GM19023 (cell line): ENCODE results near the gene DOCK10.

Experiments used
- ATAC-seq: cut with Tn5 transposase; IDR thresholded peaks from one replicate; pipeline ENCODE4 v1.9.1; 2021; ENCODE audit warnings: mild to moderate bottlenecking, moderate library complexity; ENCODE audit not compliant: unreplicated experiment

The DOCK10 gene

GRCh38 chr2:225013425-225014365 lies 28.6 kb downstream of the DOCK10 start:
- ATAC-seq, result no peak

- ATAC-seq, result no peak
These were observed 30.7 kb downstream of the DOCK10 start for GRCh38 chr2:225011585-225011984.

GRCh38 chr2:225010804-225011203 lies 31.5 kb downstream of the DOCK10 start:
- no peak for ATAC-seq

GRCh38 chr2:225009768-225010167 lies 32.5 kb downstream of the DOCK10 start:
- no peak for ATAC-seq

GRCh38 chr2:225008935-225009334 lies 33.3 kb downstream of the DOCK10 start:
- ATAC-seq, result no peak

- ATAC-seq, result peak; percentile 44
These were observed 34.0 kb downstream of the DOCK10 start for GRCh38 chr2:225008179-225008856.

GRCh38 chr2:225006730-225007129 lies 35.5 kb downstream of the DOCK10 start:
- no peak for ATAC-seq

- no peak for ATAC-seq
These were observed 37.7 kb downstream of the DOCK10 start for GRCh38 chr2:225004597-225004996.

GRCh38 chr2:225002656-225003045 lies 39.6 kb downstream of the DOCK10 start:
- ATAC-seq, result peak; percentile 96

GRCh38 chr2:225002039-225002655 lies 40.1 kb downstream of the DOCK10 start:
- peak; percentile 70 for ATAC-seq

- no peak for ATAC-seq
These were observed 42.5 kb downstream of the DOCK10 start for GRCh38 chr2:224999754-225000153.

GRCh38 chr2:224999321-224999720 lies 42.9 kb downstream of the DOCK10 start:
- ATAC-seq, result no peak

GRCh38 chr2:224997802-224998201 lies 44.5 kb downstream of the DOCK10 start:
- no peak for ATAC-seq

GRCh38 chr2:224995419-224995818 lies 46.8 kb downstream of the DOCK10 start:
- no peak for ATAC-seq

- no peak for ATAC-seq
These were observed 47.9 kb downstream of the DOCK10 start for GRCh38 chr2:224994242-224994823.

GRCh38 chr2:224990710-224991109 lies 51.6 kb downstream of the DOCK10 start:
- ATAC-seq, result no peak

- ATAC-seq, result no peak
These were observed 54.5 kb downstream of the DOCK10 start for GRCh38 chr2:224987733-224988132.

GRCh38 chr2:224986477-224986876 lies 55.8 kb downstream of the DOCK10 start:
- ATAC-seq, result no peak

GRCh38 chr2:224984637-224985036 lies 57.6 kb downstream of the DOCK10 start:
- ATAC-seq, result no peak

- no peak for ATAC-seq
These were observed 58.3 kb downstream of the DOCK10 start for GRCh38 chr2:224983712-224984554.
